Left colon (tissue), 2 donors: ENCODE results near the gene EMX2. TPM values are rescaled to one million over a fixed set of nuclear protein-coding genes. Genes with fewer than 3 reads are reported as not detected.

ENCODE experiments used
- ATAC-seq: fragments of 200-7000 bp; cut with Tn5 transposase; one replicate; pipeline ENCODE4 v1.9.1; 2020; ENCODE audit warnings: mild to moderate bottlenecking, moderate library complexity
- DNase-seq, 2 donors: peaks; one replicate each; pipeline ENCODE4 v3.0.0-alpha.2; 2020
- intact Hi-C, 2 donors: fragments of 100-400 bp; cut with DNase I in 1 of 2; cut with micrococcal nuclease in 1 of 2; formaldehyde crosslinking; loops; one replicate each; pipeline versions ENCODE4 v1.11.2 to v1.14.0; 2022; cut with DNase I, micrococcal nuclease
- total RNA-seq, 2 donors: library from RNA; stranded (reverse); fragmentation: NEBNext Ultra II Directional; extraction: Animal tissue kit (Norgen Biotek cat#: 25700); gene quantifications; one replicate each; pipeline ENCODE4 v1.2.1, GENCODE V29; 2021
- donor health status: DM: no; HTN: no; CAD: no.
- donor health status: DM: yes; HTN: yes; CAD: no.

Gene EMX2
- total RNA-seq, 2 donors from 2014 or later, result 0.31 TPM; not detected in 1

- intact Hi-C loops, result no loop called here
- no peak for ATAC-seq
- no peak for DNase-seq
These were observed 10.2 kb downstream of the EMX2 start for GRCh38 chr10:117552701-117553141.

GRCh38 chr10:117553142-117553814, 10.7 kb downstream of the EMX2 start:
- intact Hi-C loops, result no loop called here
- no peak for ATAC-seq
- no peak for DNase-seq

- intact Hi-C loops, result no loop called here
- ATAC-seq, result no peak
- DNase-seq, result no peak
These were observed 11.2 kb downstream of the EMX2 start for GRCh38 chr10:117553815-117554172.

GRCh38 chr10:117554241-117554814, 11.8 kb downstream of the EMX2 start:
- DNase-seq (no peak), ATAC-seq (no peak)
- intact Hi-C loops, result no loop called here

GRCh38 chr10:117555017-117555416, 12.5 kb downstream of the EMX2 start:
- intact Hi-C loops, result no loop called here
- no peak for ATAC-seq
- DNase-seq, result no peak

GRCh38 chr10:117555863-117556262, 13.3 kb downstream of the EMX2 start:
- ATAC-seq (no peak), DNase-seq (no peak)
- intact Hi-C loops, result no loop called here

GRCh38 chr10:117556356-117556755, 13.8 kb downstream of the EMX2 start:
- ATAC-seq (no peak), DNase-seq (no peak)
- intact Hi-C loops, result no loop called here

GRCh38 chr10:117559712-117560111, 17.2 kb downstream of the EMX2 start:
- intact Hi-C loops, result no loop called here
- ATAC-seq, result no peak
- DNase-seq, result no peak

GRCh38 chr10:117560942-117561341, 18.4 kb downstream of the EMX2 start:
- no peak for ATAC-seq
- intact Hi-C loops, result no loop called here
- no peak for DNase-seq

GRCh38 chr10:117562220-117562619, 19.7 kb downstream of the EMX2 start:
- DNase-seq (no peak), ATAC-seq (no peak)
- intact Hi-C loops, result no loop called here

- ATAC-seq (no peak), DNase-seq (no peak)
- intact Hi-C loops, result no loop called here
These were observed 20.6 kb downstream of the EMX2 start for GRCh38 chr10:117562896-117563737.

GRCh38 chr10:117563780-117564179, 21.2 kb downstream of the EMX2 start:
- no peak for DNase-seq
- ATAC-seq, result no peak
- intact Hi-C loops, result no loop called here

GRCh38 chr10:117565068-117565467, 22.5 kb downstream of the EMX2 start:
- intact Hi-C loops, result no loop called here
- DNase-seq (no peak), ATAC-seq (no peak)

- intact Hi-C loops, result no loop called here
- ATAC-seq (no peak), DNase-seq (no peak)
These were observed 25.8 kb downstream of the EMX2 start for GRCh38 chr10:117568334-117568733.

- ATAC-seq (no peak), DNase-seq (no peak)
- intact Hi-C loops, result loop anchor here in 1 of 2 donors (10.0 kb wide), 1 partner anchor 1895 kb away; no protein-coding TSS in a partner anchor
These were observed 27.3 kb downstream of the EMX2 start for GRCh38 chr10:117569610-117570390.

- DNase-seq (no peak), ATAC-seq (no peak)
- intact Hi-C loops, result loop anchor here in 1 of 2 donors (10.0 kb wide), 1 partner anchor 1894 kb away; no protein-coding TSS in a partner anchor
These were observed 28.3 kb downstream of the EMX2 start for GRCh38 chr10:117570880-117571279.

- intact Hi-C loops, result loop anchor here in 1 of 2 donors (10.0 kb wide), 1 partner anchor 1890 kb away; no protein-coding TSS in a partner anchor
- DNase-seq (no peak), ATAC-seq (no peak)
These were observed 32.1 kb downstream of the EMX2 start for GRCh38 chr10:117574498-117575146.

- no peak for DNase-seq
- ATAC-seq, result no peak
- intact Hi-C loops, result loop anchor here in 1 of 2 donors (10.0 kb wide), 1 partner anchor 1886 kb away; no protein-coding TSS in a partner anchor
These were observed 35.9 kb downstream of the EMX2 start for GRCh38 chr10:117578490-117578889.
